Peyer's patch (tissue), 4 donors: ENCODE results near the gene SREK1IP1.

Experiments used
- CTCF ChIP-seq, 6 experiments: fragments of 450-650 bp in 4 of 6; fragments of 200-600 bp in 2 of 6; sonication (generic) in 1 of 6; IDR thresholded peaks; one replicate each; pipeline ENCODE4 v1.5.1; 2017 to 2019; ENCODE audit warnings: antibody characterized with exemption in 6 of 6, mild to moderate bottlenecking in 3 of 6, moderate library complexity in 1 of 6
- POLR2A ChIP-seq, 2 donors: fragments of 450-650 bp; IDR thresholded peaks; one replicate each; pipeline ENCODE4 v1.5.1; 2017; ENCODE audit warnings: antibody characterized with exemption in 2 of 2, mild to moderate bottlenecking in 2 of 2, moderate library complexity in 2 of 2

- TF ChIP-seq CTCF (IDR thresholded peaks at IDR 0.05) (no peak), POLR2A (IDR thresholded peaks at IDR 0.05) (no peak)
Observed at GRCh38 chr5:64754066-64754465, 14.4 kb downstream of the SREK1IP1 start.
